ENCODE measurements around the gene SLC7A4.
A peak's percentile ranks its signal among the peaks of the same experiment; 100 is the strongest.
"Not testable (repeated sequence)": the region's sequence is repeated elsewhere in the genome, so short reads cannot be mapped to it uniquely, and the experiment has no call there.

SLC7A4 gene

DNA sequence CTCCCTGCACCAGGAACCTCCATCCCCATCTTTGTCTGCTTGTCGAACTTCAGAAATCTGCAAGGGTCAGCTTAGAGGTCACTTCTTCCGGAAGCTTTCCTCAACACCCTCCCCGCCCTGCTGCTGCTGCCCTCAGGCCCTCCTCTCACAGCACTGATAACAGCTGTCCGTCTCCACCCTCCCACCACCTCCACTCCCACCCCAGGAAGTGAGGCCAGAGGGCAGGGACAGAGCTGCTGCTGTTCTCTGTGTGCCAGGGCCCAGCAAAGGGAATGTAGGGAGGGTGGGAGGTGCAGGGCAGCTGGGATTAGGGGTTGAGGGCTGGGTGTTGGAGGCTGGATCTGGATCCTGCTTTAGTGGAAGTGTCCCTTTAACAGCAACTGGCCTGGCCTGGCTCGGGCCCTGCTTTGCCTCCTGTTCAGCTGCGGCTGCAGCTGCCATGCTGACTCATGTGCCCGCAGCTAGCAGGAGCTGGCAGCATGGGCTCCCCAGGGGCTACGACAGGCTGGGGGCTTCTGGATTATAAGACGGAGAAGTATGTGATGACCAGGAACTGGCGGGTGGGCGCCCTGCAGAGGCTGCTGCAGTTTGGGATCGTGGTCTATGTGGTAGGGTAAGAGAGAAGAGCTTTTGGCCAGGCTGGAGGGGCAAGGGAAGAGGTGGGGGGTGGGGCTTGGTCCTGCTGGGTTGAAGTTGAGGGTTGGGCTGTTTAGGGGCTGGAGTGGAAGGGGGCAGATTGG is 17.5 kb downstream of the SLC7A4 start, which contains the start of gene P2RX6:
Gene P2RX6 (plus strand): TSS at position 440 of the 740 bp plus-strand sequence. CDS start 10 bp downstream, at position 450.
- no peak for DNase-seq

DNA sequence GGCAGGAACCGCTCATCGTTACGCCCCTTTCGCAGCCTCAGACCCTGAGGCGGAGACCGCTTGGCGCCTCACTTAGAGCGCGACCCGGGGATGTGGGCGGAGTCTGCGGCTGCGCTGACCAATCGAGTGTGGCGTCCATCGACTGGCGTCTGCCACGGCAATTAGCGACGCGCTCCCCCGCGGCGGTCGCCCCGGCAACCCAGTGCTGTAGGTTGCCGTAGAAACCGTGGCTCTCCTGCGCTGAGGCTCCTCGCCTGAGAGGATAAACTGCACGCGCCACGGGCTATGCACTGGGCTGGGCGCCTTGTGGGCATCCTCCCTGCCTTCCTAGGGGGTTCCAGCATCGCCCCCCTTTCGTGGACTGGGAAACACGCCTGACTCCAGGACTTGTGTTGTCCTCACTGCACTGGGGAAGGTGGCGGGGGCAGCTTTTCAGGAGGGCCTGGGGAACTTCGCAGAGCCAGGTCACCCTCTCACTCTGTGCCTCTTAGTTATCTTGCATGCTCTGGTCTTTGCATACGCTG is 18.1 kb downstream of the SLC7A4 start:
- peak; percentile 75 for DNase-seq

DNA sequence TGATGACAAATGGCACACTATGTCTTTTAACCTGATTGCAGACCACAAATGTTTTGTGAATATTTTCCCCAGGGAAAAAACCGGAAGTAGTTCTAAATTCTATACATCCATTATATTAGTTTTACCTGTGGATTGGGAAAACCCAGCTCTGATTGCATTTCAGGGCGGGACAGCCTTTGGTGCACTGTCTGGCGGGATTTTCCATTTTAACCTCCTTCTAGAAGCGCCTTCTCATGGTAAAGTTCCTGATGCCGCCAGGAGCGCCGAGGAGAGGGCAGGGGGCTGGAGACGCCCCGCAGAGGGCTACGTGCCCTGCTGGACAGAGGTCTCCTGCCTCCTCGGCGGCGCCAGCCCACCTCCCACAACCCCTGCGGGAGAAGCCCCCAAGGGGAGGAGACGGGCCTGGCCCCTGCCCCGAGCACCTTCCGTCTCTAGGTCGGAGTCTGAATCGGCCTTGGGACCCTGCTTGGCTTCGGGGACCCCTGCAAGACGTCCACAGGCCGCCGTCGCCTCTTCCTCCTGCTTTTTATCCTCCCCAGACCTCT is 18.6 kb downstream of the SLC7A4 start:
- DNase-seq: no peak

DNA sequence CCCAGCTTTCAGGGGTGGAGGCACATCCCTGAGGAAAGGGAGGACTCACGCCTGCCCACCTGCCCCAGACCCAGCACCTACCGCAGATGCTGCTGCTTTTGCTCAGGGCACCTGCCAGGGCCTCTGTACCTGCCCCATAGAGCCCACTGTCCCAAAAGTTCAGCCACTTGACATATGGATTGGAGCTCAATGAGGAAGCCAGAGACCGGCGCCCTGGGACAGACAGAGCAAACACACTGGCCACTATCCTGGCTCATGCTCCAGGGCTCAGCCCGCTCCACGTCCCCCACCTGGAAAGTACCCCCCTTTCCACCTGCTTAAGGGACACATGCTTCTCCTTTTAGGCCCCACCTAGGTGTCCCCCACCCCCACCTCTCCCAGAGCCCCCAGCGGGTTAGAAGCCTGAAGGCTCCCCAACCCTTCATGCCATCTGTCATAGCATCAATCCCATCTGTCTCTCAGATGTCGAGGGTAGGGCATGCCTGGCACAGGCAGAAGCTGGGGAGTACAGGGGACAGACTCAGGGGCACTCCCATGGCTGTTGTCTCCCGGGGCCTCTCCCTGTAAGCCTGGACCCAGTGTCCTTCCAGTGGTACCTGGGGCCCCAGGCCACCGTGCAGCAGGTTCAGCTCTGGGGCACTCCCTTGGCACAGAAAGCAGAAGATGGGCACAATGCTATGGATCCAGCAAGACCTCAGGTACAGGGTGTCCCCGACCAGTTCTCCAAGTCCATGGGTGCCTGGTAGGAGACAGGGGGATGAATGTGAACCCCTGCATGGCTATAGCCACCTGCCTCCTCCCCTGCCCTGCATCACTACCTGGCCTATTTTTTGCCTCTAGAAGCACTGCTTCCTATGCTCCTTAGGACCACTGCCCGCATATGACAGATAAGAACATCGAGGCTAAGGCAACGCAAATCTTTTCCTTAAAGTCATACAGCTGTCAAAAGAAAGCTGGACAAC is 19.6 kb downstream of the SLC7A4 start:
- DNase-seq: no peak

DNA sequence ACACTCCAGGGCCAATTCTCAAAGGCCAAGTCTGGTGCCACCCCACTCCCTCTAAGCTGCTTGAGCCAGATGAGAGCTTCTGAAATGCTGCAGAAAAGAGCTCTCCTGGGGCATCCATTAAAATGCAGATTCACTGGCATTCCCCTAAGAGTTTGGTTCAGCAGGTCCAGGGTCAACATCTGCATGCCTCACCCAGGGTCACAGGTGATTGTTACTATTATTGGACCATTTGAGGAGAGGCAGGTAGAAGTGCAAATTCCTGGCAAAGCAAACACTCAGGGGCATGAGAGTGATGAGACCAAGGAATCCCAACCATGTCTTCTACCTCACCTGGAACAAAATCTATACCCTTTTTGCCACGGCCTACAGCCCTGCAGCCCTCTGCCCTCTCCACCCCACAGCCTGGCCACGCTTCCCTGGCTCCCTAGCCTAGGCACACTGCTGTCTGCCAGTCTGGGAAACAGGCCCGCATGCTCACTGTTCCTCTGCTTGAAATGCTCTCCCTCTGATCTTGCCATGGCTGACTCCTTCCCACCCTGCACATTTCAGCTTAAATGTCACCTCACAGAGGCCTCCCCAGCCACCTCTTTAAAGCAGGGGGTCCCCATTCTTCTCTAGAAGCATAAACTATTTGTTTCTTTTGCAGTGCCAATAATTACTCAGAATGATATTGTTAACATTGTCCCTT is 21.8 kb downstream of the SLC7A4 start:
- no peak for DNase-seq

DNA sequence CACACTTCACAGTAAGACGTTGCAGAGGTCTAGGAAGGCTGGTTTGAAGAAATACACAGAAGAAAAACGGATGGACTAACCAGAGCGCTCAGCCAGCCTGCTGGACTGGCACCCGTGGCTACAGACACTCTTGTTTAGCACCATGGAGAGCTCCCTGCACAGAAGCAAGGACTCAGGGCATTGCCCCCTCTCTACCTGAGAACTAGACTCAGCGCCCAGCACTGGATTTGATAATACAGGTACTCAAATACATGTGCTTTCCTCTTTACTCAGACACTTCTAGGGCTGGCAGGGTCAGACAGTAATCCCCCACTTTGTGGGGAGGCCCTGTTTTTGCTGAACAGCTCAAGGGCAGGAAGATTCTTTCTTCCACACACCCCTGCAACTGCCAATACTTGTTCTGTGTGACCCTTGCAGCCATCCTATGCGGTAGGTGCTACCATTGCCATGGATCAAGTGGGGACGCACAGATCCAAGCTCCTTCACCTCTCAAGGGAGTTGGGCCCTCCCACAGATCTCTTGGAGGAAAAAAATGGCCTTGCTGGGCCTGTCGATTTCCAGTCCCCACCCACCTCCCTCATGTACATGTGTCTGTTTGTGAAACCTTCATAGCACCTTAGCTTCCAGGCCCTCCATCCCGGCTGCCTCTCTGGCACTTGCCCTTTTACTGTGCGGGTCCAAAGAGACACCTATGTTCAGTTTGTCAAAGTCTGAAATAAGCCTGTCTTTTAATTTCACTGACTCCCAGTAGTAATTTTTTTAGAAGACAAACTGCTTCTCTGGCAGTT is 22.5 kb downstream of the SLC7A4 start:
- DNase-seq: no peak

DNA sequence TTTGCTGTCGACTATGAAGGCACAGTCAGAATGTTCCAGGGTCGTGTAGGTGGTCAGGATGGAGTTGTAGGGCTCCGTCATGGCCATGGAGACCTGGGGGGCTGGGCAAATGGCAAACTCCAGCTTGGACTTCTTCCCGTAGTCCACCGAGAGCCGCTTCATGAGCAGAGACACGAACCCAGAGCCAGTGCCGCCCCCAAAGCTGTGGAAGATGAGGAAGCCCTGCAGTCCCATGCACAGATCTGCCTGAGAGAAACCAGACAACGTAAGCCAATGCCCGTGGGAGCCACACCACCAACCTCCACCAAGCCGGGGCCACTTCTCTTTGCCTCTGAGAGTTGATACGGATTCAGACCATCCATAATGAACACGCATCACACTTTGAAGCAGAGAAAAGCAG is 23.2 kb downstream of the SLC7A4 start:
- not testable (repeated sequence) for DNase-seq

DNA sequence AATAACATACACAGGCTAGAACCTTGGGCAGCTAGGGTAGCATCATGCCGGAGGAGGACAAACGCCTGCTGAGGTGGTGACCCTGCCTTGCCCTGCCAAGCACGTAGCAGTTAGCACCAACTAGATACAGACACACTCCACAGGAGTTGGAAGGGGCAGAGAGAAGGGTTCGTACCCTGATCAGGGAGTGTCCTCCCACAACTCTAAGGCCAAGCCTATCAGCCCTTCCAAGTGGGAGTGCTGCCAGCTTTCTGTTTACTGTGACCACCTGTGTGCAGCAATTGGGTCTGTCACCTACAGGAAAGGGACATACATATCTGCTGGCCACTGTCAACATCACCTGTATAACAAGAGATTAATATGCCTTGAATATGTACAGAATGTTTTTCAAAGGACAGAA is 28.6 kb downstream of the SLC7A4 start:
- DNase-seq: no peak

DNA sequence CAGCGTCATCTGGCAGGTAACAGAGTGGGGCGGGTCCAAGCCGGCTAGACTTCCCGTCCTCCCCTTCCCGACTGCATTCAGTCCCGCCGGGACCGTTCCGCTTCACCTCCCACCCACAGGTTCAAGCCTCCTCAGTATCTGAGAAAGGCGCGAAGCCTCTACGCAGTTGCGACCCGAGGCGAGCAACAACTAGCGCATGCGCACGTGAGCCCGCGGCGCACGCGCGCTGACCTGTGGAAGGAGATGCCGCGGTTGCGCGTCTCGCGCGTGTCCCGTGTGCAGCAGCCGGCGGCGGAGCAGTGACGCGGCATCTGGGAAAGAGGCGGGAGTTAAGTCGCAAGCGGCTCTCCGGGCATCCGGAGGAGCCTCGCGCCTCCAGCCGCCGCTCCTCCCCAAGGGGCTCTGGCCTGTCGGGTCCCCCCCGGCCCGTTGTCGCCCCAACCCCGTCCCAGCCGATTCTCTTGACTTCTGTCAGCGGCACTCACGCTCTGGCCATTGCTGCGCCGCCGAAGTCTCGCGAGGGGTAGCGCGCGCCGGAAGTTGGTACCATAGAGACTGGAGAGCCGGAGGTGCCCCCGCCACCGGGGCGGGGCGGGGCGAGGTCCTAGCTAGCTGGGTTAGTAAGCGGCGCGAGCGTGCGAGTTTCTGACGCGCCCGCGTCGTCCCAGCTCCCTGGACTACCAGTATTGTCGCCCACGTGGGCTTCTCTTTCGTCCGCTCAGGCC is 30.6 kb downstream of the SLC7A4 start, which contains the start of gene THAP7:
Gene THAP7 (minus strand): TSS at position 518 of the 725 bp plus-strand sequence. CDS start 207 bp downstream, at position 311.
- peak; percentile 95 for DNase-seq

DNA sequence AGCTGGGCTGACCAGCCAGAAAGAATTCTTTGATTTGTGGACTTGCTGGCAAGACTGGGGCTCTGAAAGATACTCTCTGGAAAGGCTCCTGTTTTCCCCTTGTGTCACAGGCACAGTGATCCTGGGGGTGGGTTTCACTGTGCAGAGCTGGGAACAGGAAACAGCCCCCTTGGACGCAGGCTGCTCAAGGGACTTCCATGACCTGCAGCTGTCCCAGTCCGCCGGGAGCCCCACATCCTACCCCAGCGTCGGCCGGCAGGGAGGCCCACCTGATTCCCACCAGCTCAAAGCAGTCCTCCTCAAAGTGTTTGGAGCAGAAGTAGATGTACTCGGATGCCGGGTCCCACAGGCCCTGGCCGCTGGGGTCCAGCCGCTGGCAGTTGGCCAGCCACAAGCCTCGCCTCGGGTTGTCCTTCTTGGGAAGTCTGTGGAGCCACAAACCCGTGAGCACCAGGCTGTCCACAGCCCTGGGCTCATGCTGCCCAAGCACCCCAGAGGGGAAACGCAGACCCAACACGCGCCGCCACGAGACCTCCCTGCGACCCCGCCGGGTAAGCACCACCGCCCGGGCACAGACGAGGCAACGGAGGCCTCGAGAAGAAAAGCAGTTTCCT is 31.3 kb downstream of the SLC7A4 start:
- DNase-seq: no peak

DNA sequence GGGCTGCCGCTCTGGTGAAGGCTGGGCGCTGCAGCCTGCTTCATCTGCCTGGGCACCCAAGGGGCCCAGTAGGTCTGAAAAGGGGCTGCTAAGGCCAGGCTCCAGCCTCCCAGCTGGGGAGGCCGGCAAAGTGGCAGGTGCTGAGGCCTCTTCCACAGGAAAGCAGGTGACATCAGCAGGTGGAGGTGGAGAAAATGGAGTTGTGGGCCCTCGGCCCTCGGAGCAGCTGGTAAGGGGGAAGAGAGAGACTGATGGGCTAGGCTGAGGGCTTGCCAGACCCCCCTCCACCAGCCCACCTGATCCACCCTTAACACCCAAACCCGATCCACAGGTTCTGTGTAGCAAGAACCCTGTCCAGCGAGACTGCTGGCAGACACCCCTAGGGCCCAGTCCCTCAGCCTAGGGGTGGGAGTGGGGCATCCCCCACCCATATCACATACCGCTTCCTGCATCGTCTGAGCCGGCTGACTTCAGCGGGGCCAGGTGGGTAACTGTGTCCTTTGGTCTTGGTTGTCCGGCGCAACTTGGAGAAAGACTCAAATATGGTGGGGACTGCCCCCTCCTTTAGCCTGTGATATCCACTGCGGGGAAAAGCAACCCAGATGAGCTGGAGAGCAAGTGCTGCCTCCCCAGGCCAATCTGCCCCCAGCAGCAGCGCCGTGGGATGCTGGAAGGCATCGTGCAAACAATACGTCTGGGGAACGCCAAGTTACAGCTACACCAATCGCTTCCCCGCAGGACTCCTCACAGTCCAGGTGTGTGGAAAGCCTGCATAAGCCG is 32.0 kb downstream of the SLC7A4 start:
- no peak for DNase-seq

DNA sequence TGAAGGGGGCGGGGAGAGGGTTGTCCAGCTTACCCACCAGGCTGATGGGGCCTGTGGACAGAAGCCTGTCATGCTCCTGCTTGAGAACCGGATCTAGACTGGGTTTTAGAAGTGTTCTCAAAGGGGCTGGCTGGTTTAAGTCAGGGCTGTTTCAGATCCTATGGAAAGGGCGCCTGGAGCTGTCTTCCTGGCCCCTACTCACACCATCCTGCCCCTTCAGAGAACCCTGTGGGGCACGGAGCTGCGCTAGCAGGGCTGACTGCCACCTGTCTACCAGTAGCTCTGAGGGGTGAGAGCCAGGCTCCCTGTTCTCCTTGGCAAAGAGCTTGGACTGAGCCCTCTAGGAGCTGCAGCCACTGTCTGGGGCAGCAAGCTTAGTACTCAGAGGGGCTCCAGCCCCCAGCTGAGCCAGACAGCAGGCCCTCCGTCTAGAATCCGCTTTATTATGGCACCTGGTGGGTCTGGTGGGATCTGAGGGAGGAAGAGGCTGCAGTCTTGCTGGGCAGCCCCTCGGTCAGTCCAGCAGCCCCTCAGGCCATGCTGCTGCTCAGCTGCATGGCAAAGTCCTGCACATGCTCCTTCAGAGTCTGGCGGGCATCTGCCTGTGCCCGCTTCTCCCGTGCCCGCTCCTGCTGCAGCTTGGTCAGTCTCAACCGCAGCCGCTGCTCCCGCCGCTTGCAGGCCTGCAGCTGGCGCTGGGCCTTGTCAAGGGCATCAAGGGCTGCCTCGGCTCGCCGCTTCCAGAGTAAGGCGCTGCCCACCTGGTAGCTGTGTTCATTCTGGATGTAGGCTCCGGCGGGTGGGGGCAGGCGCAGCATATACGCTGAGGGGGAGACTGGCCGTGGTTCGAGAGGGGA is 32.8 kb downstream of the SLC7A4 start:
- DNase-seq: no peak

DNA sequence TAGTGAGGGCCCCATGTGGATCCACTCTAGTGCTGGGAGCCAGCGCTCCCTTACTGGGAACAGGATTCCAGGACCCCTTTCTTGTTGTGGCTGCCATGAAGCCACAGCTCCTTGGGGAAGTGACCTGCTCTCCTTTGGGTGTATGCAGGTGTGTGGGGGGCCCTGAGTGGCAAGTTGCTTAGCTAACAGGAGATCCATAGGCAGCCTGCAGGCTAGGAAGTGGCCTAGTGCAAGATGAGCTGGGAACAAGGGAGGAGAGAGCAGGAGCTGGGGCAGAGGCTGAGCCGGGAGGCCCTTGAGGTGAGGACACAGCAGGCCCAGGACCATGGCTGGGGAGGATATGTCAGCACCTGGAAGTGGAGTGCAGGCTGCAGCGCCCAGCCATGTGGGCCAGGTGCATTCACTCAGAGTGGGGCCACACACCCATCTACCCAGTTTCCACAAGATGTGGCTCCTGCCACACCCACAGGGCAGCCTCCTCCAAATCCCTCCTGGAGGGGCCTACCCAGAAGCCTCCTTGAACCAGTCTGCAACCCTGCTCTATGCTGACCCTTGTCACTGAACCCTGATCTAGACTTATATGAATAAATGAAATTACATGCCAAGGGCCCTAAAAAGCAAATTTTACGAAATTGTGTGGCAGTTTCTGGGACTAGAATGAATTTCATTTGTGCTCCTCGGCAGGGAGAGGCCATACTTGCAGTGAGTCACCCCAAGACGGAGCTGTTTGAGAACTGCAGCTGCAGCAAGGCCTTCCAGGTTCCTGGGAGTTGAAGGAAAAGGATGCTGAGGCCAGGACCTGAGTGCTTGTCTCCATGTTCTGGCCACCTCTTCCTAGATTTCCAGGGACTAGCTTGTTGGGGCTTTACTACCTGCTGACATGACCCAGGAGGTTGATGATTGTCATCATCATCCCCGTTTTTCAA is 33.7 kb downstream of the SLC7A4 start:
- no peak for DNase-seq

DNA sequence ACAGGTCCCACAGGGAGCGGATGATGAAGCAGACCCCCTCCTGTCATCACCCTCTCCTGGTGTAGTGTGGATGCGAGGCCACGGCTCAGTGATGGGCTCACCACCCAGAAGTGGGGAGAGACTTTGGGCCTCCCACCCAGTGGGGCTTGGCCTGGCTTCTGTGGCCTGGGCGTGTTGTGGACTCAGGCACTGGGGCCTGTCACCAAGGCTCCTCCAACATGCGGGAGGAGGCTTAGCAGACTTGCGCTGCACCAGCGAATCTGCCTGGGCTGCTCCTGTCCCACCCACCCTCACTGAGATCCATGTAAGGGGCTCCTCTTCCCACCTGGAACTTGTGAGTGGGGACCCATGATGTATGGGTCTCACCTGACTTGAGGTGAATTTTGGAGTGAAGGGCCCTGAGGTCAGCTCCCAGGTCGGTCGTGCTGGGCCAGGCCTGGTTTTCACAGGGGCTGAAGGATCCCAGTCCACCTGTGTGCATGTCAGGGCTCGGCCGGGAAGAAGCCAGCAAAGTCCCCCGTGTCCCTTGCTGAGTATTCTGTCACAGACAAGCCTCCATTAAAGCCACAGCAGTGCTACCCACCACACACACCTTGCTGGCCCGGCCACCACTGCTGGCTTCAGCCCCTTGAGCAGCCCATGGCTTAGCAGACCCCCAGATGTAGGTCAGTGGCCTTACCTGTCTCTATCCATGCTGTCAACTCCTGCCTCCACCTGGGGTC is 34.7 kb downstream of the SLC7A4 start:
- DNase-seq: no peak

DNA sequence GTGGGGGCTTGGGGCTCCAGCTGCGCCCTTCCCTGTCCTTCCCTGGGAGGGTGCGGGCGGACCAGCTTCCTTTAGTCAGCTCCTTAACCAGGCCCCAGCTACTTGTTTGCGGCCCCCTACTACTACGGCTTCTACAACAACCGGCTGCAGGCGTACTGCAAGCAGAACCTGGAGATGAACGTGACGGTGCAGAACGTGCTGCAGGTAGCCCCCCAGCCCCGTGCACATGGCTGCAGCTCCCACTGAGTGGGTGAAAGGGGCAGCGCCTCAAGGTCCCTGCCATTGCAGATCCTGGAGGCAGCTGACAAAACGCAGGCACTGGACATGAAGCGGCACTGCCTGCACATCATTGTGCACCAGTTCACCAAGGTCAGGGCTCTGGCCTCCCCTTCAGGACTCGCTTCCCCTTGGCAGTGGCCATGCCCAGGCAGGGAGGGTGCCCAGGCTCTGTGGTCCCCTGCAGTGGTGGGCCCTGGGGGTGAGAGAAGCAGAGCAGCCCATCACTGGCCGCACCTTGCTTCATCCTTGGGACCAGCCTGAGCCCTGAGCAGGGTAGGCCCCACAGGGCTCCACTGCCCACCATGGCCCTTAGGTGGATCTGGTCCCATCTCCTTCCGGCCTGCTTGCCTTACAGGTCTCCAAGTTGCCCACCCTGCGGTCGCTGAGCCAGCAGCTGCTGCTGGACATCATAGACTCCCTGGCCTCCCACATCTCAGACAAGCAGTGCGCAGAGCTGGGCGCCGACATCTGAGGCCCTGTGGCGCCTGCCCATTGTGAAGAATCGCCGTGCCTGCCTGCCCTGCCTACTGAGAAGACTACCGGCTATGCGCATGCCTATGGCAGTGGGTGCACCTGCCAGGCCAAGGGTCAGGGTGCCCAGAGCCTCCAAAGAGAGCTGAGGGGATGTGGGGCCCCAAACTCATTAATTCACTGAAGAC is 35.5 kb downstream of the SLC7A4 start:
- no peak for DNase-seq

DNA sequence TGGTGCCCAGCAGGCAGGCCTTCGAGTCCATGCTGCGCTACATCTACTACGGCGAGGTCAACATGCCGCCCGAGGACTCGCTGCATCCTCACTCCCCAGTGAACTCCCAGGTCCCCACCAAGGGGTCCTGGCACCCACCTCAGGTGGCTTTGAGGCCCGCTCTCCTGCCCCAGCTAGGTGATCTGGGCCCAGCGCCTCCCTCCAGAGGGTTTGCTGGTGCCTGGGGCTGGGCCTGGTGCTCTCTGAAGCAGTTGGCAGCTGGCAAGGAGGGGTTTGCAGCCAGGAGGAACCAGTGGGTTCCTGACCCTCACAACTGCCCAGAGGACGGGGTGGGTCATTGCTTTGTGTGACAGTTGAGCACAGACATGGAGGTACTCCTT is 36.3 kb downstream of the SLC7A4 start:
- DNase-seq: no peak
